Measurements from ENCODE around the gene ALPK3. TPM values are rescaled to one million over a fixed set of nuclear protein-coding genes. Genes with fewer than 3 reads are reported as not detected.

Gene ALPK3
- total RNA-seq, 4 donors from 2014 or later = 0.42 to 7.5 (median 1.1) TPM

DNA sequence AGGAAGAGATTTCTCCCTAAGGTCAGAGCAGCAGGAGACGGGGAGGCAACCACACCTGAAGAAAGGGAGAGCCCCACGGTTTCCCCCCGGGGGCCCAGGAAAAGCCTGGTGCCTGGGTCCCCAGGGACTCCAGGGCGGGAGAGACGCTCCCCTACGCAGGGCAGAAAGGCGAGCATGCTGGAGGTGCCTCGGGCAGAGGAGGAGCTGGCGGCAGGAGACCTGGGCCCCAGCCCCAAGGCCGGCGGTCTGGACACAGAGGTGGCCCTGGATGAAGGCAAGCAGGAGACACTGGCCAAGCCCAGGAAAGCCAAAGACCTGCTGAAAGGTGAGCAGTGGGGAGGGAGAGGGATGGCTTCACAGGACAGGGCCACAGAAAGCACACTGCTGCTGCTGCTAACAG is 41.1 kb downstream of the ALPK3 start:
- peaks cover 23% of the 10 kb centered on the region for H3K4me1 ChIP-seq
- no peak overlapping the region for H3K27ac ChIP-seq
- DNase-seq (ENCODE audit: low spot score in 2 of 2) = no peak
- WGBS = 68% methylated on average over 11 of the region's 11 CpGs
- no peaks in the 10 kb centered on the region for H3K9me3 ChIP-seq
- no peak for TF ChIP-seq POLR2A (IDR thresholded peaks at IDR 0.05)
- TF ChIP-seq, protein P1, sequence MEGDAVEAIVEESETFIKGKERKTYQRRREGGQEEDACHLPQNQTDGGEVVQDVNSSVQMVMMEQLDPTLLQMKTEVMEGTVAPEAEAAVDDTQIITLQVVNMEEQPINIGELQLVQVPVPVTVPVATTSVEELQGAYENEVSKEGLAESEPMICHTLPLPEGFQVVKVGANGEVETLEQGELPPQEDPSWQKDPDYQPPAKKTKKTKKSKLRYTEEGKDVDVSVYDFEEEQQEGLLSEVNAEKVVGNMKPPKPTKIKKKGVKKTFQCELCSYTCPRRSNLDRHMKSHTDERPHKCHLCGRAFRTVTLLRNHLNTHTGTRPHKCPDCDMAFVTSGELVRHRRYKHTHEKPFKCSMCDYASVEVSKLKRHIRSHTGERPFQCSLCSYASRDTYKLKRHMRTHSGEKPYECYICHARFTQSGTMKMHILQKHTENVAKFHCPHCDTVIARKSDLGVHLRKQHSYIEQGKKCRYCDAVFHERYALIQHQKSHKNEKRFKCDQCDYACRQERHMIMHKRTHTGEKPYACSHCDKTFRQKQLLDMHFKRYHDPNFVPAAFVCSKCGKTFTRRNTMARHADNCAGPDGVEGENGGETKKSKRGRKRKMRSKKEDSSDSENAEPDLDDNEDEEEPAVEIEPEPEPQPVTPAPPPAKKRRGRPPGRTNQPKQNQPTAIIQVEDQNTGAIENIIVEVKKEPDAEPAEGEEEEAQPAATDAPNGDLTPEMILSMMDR (IDR thresholded peaks at IDR 0.05) = no peak
- no peak overlapping the region for H3K4me3 ChIP-seq
- H3K36me3 ChIP-seq = no peaks in the 10 kb centered on the region
- H3K27me3 ChIP-seq = no peaks in the 10 kb centered on the region

DNA sequence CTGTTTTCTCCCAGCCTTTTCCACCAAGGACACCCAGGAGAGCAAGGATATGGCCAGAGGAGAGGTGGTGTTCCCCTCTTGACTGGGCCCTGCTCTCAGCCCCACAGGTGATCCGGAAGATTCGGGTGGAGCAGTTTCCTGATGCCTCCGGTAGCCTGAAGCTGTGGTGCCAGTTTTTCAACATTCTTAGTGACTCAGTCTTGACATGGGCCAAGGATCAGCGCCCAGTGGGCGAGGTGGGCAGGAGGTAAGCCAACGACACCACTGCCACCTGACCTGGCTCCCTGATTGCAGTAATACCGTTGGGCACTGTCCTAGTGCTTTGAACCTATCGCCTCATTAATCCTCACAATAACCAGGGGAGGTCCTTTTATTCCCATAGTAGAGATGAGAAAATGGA is 42.0 kb downstream of the ALPK3 start:
- Histone ChIP-seq H3K27ac (no peak overlapping the region), H3K36me3 (no peaks in the 10 kb centered on the region), H3K4me3 (no peak overlapping the region), H3K4me1 (peaks cover 23% of the 10 kb centered on the region), H3K9me3 (no peaks in the 10 kb centered on the region), H3K27me3 (no peaks in the 10 kb centered on the region)
- 44% methylated on average over 6 of the region's 8 CpGs for WGBS
- TF ChIP-seq POLR2A (IDR thresholded peaks at IDR 0.05) = no peak
- TF ChIP-seq, protein P1 (IDR thresholded peaks at IDR 0.05) = no peak
- TF ChIP-seq EP300 (IDR thresholded peaks at IDR 0.05) = no peak
- peak in 2 of 3 donors; percentile 34 to 52 for TF ChIP-seq POLR2AphosphoS5 (IDR thresholded peaks at IDR 0.05)
- no peak for DNase-seq (ENCODE audit: low spot score in 2 of 2)

DNA sequence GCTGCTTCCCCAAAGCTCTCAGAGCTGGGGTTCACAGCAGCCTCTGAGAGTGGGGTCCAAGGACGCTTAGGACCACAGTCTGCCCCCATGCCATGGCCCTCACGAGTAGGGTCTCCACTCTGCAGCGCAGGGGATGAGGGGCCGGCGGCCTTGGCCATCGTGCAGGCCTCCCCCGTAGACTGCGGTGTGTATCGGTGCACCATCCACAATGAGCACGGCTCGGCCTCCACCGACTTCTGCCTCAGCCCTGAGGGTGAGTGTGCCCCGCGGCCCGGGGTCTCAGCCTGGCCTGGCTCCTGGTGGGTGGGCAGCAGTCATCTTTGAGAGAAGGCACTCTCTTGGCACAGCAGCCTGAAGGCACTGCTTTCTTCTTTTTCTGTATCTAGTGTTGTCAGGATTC is 42.5 kb downstream of the ALPK3 start:
- H3K4me1 ChIP-seq = peaks cover 23% of the 10 kb centered on the region
- no peaks in the 10 kb centered on the region for H3K36me3 ChIP-seq
- no peaks in the 10 kb centered on the region for H3K9me3 ChIP-seq
- no peak overlapping the region for H3K4me3 ChIP-seq
- no peak overlapping the region for H3K27ac ChIP-seq
- no peak for DNase-seq (ENCODE audit: low spot score in 2 of 2)
- no peak for TF ChIP-seq POLR2A (IDR thresholded peaks at IDR 0.05)
- TF ChIP-seq, protein P1 (IDR thresholded peaks at IDR 0.05) = no peak
- no peak for TF ChIP-seq EP300 (IDR thresholded peaks at IDR 0.05)
- TF ChIP-seq POLR2AphosphoS5 (IDR thresholded peaks at IDR 0.05) = no peak
- H3K27me3 ChIP-seq = no peaks in the 10 kb centered on the region
- WGBS = 100% methylated on average over 1 of the region's 15 CpGs

DNA sequence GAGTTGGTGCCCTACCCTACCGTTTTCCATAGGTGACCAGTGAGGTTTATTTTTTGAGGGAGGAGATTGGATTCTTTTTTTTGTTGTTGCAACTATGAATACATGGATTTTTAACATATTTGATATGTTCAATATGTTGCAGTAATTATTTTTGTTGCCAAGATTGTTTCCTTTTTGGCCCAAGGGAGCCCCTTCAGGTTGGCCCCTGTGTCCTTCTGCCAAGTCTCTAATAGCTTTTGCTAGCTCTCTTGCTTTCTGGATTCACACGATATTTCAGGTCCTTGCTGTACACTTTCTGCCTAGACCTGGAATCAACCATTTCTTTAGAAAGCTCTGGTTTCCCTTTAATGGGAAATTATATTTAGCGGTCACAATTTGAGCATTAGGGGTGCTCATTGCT is 44.6 kb downstream of the ALPK3 start:
- H3K4me1 ChIP-seq = peaks cover 23% of the 10 kb centered on the region
- TF ChIP-seq POLR2AphosphoS5 (IDR thresholded peaks at IDR 0.05) (no peak), POLR2A (IDR thresholded peaks at IDR 0.05) (no peak), EP300 (IDR thresholded peaks at IDR 0.05) (no peak)
- TF ChIP-seq, protein P1 (IDR thresholded peaks at IDR 0.05) = no peak
- H3K9me3 ChIP-seq = no peaks in the 10 kb centered on the region
- no peak overlapping the region for H3K27ac ChIP-seq
- no peaks in the 10 kb centered on the region for H3K27me3 ChIP-seq
- WGBS = 87% methylated on average over 3 of the region's 3 CpGs
- DNase-seq (ENCODE audit: low spot score in 2 of 2) = no peak
- H3K36me3 ChIP-seq = no peaks in the 10 kb centered on the region
- H3K4me3 ChIP-seq = no peak overlapping the region

DNA sequence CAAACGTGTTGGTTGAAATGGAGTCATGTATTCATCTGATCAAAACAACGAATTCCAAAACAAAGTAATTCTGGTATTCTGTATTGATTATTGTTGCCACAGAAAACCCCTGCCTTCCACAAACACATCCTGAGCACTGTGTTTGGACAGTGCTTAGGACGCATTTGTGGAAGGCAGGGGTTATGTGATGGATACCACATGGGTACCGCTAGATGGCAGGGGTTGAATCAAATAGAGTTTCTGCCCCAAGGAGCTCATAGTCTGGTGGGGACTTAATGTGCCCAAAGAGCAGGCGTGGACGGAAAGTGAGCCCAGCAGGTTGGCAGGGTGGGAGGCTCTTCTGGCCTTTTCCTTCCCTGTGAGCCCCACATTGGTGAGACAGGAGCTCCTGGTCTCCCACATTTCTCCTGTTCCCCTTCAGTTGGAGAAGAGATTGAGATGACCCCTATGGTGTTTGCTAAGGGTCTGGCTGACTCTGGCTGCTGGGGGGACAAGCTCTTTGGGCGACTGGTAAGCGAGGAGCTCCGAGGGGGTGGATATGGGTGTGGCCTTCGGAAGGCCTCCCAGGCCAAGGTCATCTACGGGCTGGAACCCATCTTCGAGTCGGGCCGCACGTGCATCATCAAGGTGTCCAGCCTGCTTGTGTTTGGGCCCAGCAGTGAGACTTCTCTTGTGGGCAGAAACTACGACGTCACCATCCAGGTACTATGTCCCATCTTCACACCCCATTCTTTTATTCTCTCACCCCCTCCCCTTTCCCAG is 45.2 kb downstream of the ALPK3 start:
- TF ChIP-seq, protein P1 (IDR thresholded peaks at IDR 0.05) = no peak
- TF ChIP-seq POLR2A (IDR thresholded peaks at IDR 0.05) (no peak), POLR2AphosphoS5 (IDR thresholded peaks at IDR 0.05) (no peak), EP300 (IDR thresholded peaks at IDR 0.05) (no peak)
- DNase-seq (ENCODE audit: low spot score in 2 of 2) = peak in 1 of 2 donors; percentile 44
- no peaks in the 10 kb centered on the region for H3K36me3 ChIP-seq
- peaks cover 23% of the 10 kb centered on the region for H3K4me1 ChIP-seq
- no peak overlapping the region for H3K27ac ChIP-seq
- no peak overlapping the region for H3K4me3 ChIP-seq
- H3K9me3 ChIP-seq = no peaks in the 10 kb centered on the region
- 93% methylated on average over 17 of the region's 17 CpGs for WGBS
- no peaks in the 10 kb centered on the region for H3K27me3 ChIP-seq

Data from suprapubic skin (tissue), 4 donors.